ENCODE results near the gene FAM151B. TPM values are rescaled to one million over a fixed set of nuclear protein-coding genes. Genes with fewer than 3 reads are reported as not detected.

The FAM151B gene
- total and polyA plus RNA-seq, 2 donors (not counting 1 experiment from before 2014, with no cell fraction given), result 1.1 TPM; not detected in 1

- Mint-ChIP-seq H3K9me3 (ENCODE audit: insufficient read depth) (no peaks in the 10 kb centered on the region), H3K4me1 (no peaks in the 10 kb centered on the region), H3K27me3 (peaks cover 7% of the 10 kb centered on the region), H3K4me3 (no peak overlapping the region), H3K27ac (no peak overlapping the region)
- Histone ChIP-seq H4K20me1 (ENCODE audit: control insufficient read depth, insufficient read depth, low read length, poor library complexity, severe bottlenecking) (no peaks in the 10 kb centered on the region), H3K27ac (ENCODE audit: low read length in 2 of 2) (no peak overlapping the region), H3K36me3 (replicated peaks in 1 of 2; ENCODE audit: control extremely low read depth in 1 of 2, control insufficient read depth in 1 of 2, extremely low read depth in 1 of 2, insufficient read depth in 2 of 2, low read length in 1 of 2) (no peaks in the 10 kb centered on the region), H3K79me2 (ENCODE audit: control insufficient read depth, insufficient read depth, low read length) (no peaks in the 10 kb centered on the region), H3K4me1 (ENCODE audit: control insufficient read depth in 2 of 2, insufficient read depth in 2 of 2, low read length in 2 of 2) (no peaks in the 10 kb centered on the region), H2AFZ (ENCODE audit: insufficient read depth, low read depth, low read length, poor library complexity, severe bottlenecking) (no peak overlapping the region), H3K9me3 (ENCODE audit: control extremely low read depth in 1 of 3, control insufficient read depth in 2 of 3, insufficient read depth in 1 of 3, low read length in 2 of 3) (no peaks in the 10 kb centered on the region), H3K4me2 (replicated peaks; ENCODE audit: low read depth, low read length, poor library complexity, severe bottlenecking) (no peak overlapping the region), H3K9ac (ENCODE audit: low read length) (no peak overlapping the region), H3K4me3 (ENCODE audit: control extremely low read depth in 1 of 5, extremely low read depth in 1 of 5, insufficient read depth in 1 of 5, low read depth in 2 of 5, low read length in 4 of 5) (no peak overlapping the region), H3K27me3 (replicated peaks in 1 of 4; ENCODE audit: control extremely low read depth in 1 of 4, control insufficient read depth in 3 of 4, insufficient read depth in 4 of 4, low read length in 3 of 4) (no peaks in the 10 kb centered on the region)
- DNase-seq (no peak), ATAC-seq (ENCODE audit: low read depth) (no peak)
- TF ChIP-seq EZH2 (IDR thresholded peaks at IDR 0.05; ENCODE audit: borderline replicate concordance, insufficient read depth, low read depth, low read length, poor library complexity, severe bottlenecking) (no peak), CTCF (IDR thresholded peaks at IDR 0.05) (no peak)
- intact Hi-C loops (cut with micrococcal nuclease), result no loop called here
- CTCF ChIA-PET, result no interaction called here
- WGBS (ENCODE audit: insufficient coverage), result no CpG with 5 or more reads among the region's 4 CpGs
- POLR2A ChIA-PET, result no interaction called here
Measured at GRCh38 chr5:80509362-80509761, 21.5 kb downstream of the FAM151B start.

- H3K27me3 ChIP-seq (replicated peaks in 1 of 4; ENCODE audit: control extremely low read depth in 1 of 4, control insufficient read depth in 3 of 4, insufficient read depth in 4 of 4, low read length in 3 of 4), result no peaks in the 10 kb centered on the region
- Mint-ChIP-seq H3K9me3 (ENCODE audit: insufficient read depth) (no peaks in the 10 kb centered on the region), H3K27me3 (peaks cover 6% of the 10 kb centered on the region), H3K27ac (no peak overlapping the region), H3K4me1 (no peaks in the 10 kb centered on the region), H3K4me3 (no peak overlapping the region)
- no peak overlapping the region for H3K4me2 ChIP-seq (replicated peaks; ENCODE audit: low read depth, low read length, poor library complexity, severe bottlenecking)
- no peaks in the 10 kb centered on the region for H3K79me2 ChIP-seq (ENCODE audit: control insufficient read depth, insufficient read depth, low read length)
- DNase-seq (no peak), ATAC-seq (ENCODE audit: low read depth) (no peak)
- no peak overlapping the region for H3K4me3 ChIP-seq (ENCODE audit: control extremely low read depth in 1 of 5, extremely low read depth in 1 of 5, insufficient read depth in 1 of 5, low read depth in 2 of 5, low read length in 4 of 5)
- no peak overlapping the region for H3K9ac ChIP-seq (ENCODE audit: low read length)
- no CpG with 5 or more reads among the region's 4 CpGs for WGBS (ENCODE audit: insufficient coverage)
- TF ChIP-seq CTCF (IDR thresholded peaks at IDR 0.05) (no peak), EZH2 (IDR thresholded peaks at IDR 0.05; ENCODE audit: borderline replicate concordance, insufficient read depth, low read depth, low read length, poor library complexity, severe bottlenecking) (no peak)
- POLR2A ChIA-PET, result no interaction called here
- H3K4me1 ChIP-seq (ENCODE audit: control insufficient read depth in 2 of 2, insufficient read depth in 2 of 2, low read length in 2 of 2), result no peaks in the 10 kb centered on the region
- CTCF ChIA-PET, result no interaction called here
- H3K9me3 ChIP-seq (ENCODE audit: control extremely low read depth in 1 of 3, control insufficient read depth in 2 of 3, insufficient read depth in 1 of 3, low read length in 2 of 3), result no peaks in the 10 kb centered on the region
- H3K36me3 ChIP-seq (replicated peaks in 1 of 2; ENCODE audit: control extremely low read depth in 1 of 2, control insufficient read depth in 1 of 2, extremely low read depth in 1 of 2, insufficient read depth in 2 of 2, low read length in 1 of 2), result no peaks in the 10 kb centered on the region
- no peak overlapping the region for H2AFZ ChIP-seq (ENCODE audit: insufficient read depth, low read depth, low read length, poor library complexity, severe bottlenecking)
- intact Hi-C loops (cut with micrococcal nuclease), result no loop called here
- no peak overlapping the region for H3K27ac ChIP-seq (ENCODE audit: low read length in 2 of 2)
- H4K20me1 ChIP-seq (ENCODE audit: control insufficient read depth, insufficient read depth, low read length, poor library complexity, severe bottlenecking), result no peaks in the 10 kb centered on the region
Measured at GRCh38 chr5:80516826-80517225, 28.9 kb downstream of the FAM151B start.
